ENCODE data around the gene PCAT7. TPM values are rescaled to one million over a fixed set of nuclear protein-coding genes. Genes with fewer than 3 reads are reported as not detected.

Gene PCAT7
- total and polyA plus RNA-seq, 9 of the 15 experiments (the other 6 are each of a cell fraction or from before 2014, with no cell fraction given): 0.09 to 0.13 TPM; not detected in 7

GRCh38 chr9:94607423-94607691 is 52.5 kb downstream of the PCAT7 start:
- Histone ChIP-seq H3K9me1 (ENCODE audit: control insufficient read depth, insufficient read depth, low read length) (no peaks in the 10 kb centered on the region), H3K9ac (ENCODE audit: insufficient read depth in 1 of 2, low read depth in 2 of 2, low read length in 2 of 2) (no peak overlapping the region), H4K20me1 (replicated peaks; ENCODE audit: control insufficient read depth, insufficient read depth, low read length) (no peaks in the 10 kb centered on the region), H3K79me2 (ENCODE audit: control insufficient read depth, insufficient read depth, low read length) (no peaks in the 10 kb centered on the region), H3K4me2 (ENCODE audit: insufficient read depth, low read length) (no peak overlapping the region), H3K4me1 (replicated peaks in 1 of 2; ENCODE audit: control insufficient read depth in 2 of 2, insufficient read depth in 2 of 2, low read length in 2 of 2) (0 out of 5 replicates have a peak, but pooled peaks cover 0 to 3% of the 10 kb centered on the region in 2 experiments), H3K27ac (ENCODE audit: extremely low read depth, low read depth, low read length) (no peak overlapping the region), H3K27me3 (ENCODE audit: control insufficient read depth in 2 of 2, insufficient read depth in 2 of 2, low read length in 2 of 2) (peaks cover 31 to 77% of the 10 kb centered on the region in 2 experiments), H3K9me3 (replicated peaks; ENCODE audit: control insufficient read depth, insufficient read depth, low read depth, low read length) (no peaks in the 10 kb centered on the region), H3K4me3 (no peak overlapping the region), H3K36me3 (ENCODE audit: control insufficient read depth, insufficient read depth, low read length) (no peaks in the 10 kb centered on the region), H2AFZ (ENCODE audit: low read depth, low read length) (no peak overlapping the region)
- ChIA-PET CTCF (ENCODE audit: low intra/inter-chr PET ratio) (no interaction called here), POLR2A (interaction anchor here (0.8 kb wide), 1 partner anchor 1123 kb away, joined by 4 read pairs; no protein-coding TSS in a partner anchor)
- TF ChIP-seq KAT8 (IDR thresholded peaks at IDR 0.05; ENCODE audit: low read depth) (no peak), MEF2A (IDR thresholded peaks at IDR 0.05; ENCODE audit: control insufficient read depth, low read depth, low read length) (no peak), CHD4 (IDR thresholded peaks at IDR 0.05; ENCODE audit: insufficient read depth, insufficient replicate concordance, low read depth, low read length, poor library complexity, severe bottlenecking) (no peak), CBX1 (IDR thresholded peaks at IDR 0.05; ENCODE audit: low read depth) (no peak), EZH2 (IDR thresholded peaks at IDR 0.05; ENCODE audit: borderline replicate concordance, low read depth, low read length) (no peak), NFIX (CRISPR knock-in tag; IDR thresholded peaks at IDR 0.05; ENCODE audit: low read depth) (no peak), DNMT1 (IDR thresholded peaks at IDR 0.05) (no peak), ZNF551 (CRISPR knock-in tag; IDR thresholded peaks at IDR 0.05) (no peak), PATZ1 (CRISPR knock-in tag; IDR thresholded peaks at IDR 0.05; ENCODE audit: borderline replicate concordance) (no peak), ZFX (CRISPR knock-in tag; IDR thresholded peaks at IDR 0.05) (no peak), FOS (IDR thresholded peaks at IDR 0.05; ENCODE audit: extremely low read depth, insufficient read length) (no peak), ZNF695 (CRISPR knock-in tag; IDR thresholded peaks at IDR 0.05) (no peak), PRMT5 (CRISPR knock-in tag; IDR thresholded peaks at IDR 0.05) (no peak), ZNF146 (CRISPR knock-in tag; IDR thresholded peaks at IDR 0.05; ENCODE audit: unreplicated experiment) (no peak), NCOA6 (IDR thresholded peaks at IDR 0.05) (no peak), HMG20B (CRISPR knock-in tag; IDR thresholded peaks at IDR 0.05) (no peak)
- TF ChIP-seq, protein P1, sequence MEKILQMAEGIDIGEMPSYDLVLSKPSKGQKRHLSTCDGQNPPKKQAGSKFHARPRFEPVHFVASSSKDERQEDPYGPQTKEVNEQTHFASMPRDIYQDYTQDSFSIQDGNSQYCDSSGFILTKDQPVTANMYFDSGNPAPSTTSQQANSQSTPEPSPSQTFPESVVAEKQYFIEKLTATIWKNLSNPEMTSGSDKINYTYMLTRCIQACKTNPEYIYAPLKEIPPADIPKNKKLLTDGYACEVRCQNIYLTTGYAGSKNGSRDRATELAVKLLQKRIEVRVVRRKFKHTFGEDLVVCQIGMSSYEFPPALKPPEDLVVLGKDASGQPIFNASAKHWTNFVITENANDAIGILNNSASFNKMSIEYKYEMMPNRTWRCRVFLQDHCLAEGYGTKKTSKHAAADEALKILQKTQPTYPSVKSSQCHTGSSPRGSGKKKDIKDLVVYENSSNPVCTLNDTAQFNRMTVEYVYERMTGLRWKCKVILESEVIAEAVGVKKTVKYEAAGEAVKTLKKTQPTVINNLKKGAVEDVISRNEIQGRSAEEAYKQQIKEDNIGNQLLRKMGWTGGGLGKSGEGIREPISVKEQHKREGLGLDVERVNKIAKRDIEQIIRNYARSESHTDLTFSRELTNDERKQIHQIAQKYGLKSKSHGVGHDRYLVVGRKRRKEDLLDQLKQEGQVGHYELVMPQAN (IDR thresholded peaks at IDR 0.05; ENCODE audit: borderline replicate concordance): no peak
- 3% methylated on average over 8 of the region's 8 CpGs for WGBS (ENCODE audit: insufficient coverage, low coverage, missing lambda C conversion rate)
- in situ Hi-C loops (cut with MboI): no loop called here
- FAIRE-seq (no peak), ATAC-seq (no peak), DNase-seq (ENCODE audit: extremely low read depth in 1 of 4, low spot score in 3 of 4) (no peak)
- intact Hi-C loops (cut with micrococcal nuclease): no loop called here
- no TSS peak for BruUV-seq (replicated peaks)

Measured in K562 (cell line).